GM18520 (cell line): ENCODE results near the gene TRIM15.

Source experiments
- ATAC-seq: cut with Tn5 transposase; IDR thresholded peaks from one replicate; pipeline ENCODE4 v1.9.1; 2021; ENCODE audit not compliant: unreplicated experiment

TRIM15 gene

DNA sequence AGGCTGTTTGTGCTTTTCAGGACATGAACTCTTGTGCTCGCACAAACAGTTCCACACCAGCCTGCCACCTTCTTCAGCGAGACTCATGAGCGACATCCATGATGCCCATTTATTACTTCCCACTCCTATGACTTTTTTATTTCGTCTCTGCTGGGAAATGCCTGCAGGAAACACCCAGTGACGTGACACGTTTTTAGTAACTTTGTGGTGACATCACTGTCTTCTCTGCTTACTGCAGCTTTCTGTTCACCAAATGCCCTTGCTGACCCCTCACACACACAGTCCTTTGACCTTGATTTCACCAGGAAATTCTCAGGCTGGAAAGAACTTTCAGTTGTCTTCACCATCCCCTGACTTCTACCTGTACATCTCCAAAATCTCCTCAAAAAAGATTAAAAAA lies 18.5 kb upstream of the TRIM15 start:
- ATAC-seq, result no peak

GRCh38 chr6:30145818-30146217 lies 17.5 kb upstream of the TRIM15 start:
- ATAC-seq, result no peak

- no peak for ATAC-seq
Measured at GRCh38 chr6:30147096-30147495, 16.2 kb upstream of the TRIM15 start.

GRCh38 chr6:30149234-30149633 lies 14.1 kb upstream of the TRIM15 start:
- no peak for ATAC-seq

DNA sequence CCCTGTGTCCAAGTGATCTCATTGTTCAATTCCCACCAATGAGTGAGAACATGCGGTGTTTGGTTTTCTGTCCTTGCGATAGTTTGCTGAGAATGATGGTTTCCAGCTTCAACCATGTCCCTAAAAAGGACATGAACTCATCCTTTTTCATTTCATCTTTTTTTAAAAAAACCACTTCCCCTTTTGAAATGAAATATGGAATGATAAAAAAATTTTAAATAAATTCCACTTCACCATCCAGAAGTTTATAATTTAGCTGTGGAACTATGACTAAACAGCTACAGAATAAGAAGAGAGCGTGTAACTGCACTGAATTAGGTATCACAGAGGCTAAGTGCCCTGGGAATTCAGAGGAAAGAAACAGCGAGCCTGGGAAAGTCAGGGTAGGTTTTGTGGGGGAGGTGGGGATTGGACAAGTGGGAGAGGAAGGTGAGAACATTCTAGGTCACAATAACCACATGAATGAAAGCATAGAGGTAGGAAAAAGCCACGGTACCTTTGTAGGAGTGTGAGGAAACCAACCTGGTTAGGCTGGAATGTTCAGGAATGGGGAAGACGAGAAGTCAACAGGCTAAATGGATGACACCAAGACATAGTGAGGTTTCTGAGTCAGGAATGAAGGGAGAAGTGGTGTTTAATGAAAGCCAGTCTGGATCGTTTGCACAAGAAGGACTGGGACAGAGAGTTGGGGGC lies 13.3 kb upstream of the TRIM15 start:
- ATAC-seq, result no peak

DNA sequence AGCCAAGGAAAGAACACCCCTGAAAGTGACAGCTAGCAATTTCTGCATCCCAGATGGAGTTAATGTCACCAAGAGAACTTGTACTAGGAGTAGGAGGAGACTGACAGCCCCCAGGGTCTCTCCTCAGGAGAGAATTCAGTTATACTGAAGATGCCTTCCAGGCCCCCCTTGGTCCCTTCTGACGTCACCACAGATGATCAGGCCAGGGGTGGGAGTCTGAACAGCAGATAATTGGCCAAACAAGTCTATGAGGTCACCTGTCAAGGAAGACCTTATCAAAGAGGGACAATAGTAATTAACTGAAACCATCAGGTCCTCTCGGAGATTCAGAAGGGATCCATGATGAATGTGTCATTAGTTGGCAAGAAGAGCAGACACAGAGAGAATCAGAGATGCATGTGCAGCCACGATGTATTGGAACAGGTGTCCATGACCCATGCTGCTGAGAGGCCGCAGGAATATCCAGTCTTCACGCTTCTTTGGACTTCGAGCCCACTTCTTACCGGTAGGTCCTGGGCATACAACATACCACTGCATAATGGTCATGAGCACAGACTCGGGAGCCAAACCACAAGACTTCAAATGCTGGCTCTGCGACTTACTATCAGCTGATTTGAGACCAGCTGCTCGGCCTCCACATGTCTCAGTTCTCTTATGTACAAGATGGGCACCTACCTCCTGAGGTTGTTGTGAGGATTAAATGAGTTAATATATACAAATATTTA lies 12.5 kb upstream of the TRIM15 start:
- no peak for ATAC-seq

- no peak for ATAC-seq
Measured at GRCh38 chr6:30151580-30151979, 11.8 kb upstream of the TRIM15 start.

DNA sequence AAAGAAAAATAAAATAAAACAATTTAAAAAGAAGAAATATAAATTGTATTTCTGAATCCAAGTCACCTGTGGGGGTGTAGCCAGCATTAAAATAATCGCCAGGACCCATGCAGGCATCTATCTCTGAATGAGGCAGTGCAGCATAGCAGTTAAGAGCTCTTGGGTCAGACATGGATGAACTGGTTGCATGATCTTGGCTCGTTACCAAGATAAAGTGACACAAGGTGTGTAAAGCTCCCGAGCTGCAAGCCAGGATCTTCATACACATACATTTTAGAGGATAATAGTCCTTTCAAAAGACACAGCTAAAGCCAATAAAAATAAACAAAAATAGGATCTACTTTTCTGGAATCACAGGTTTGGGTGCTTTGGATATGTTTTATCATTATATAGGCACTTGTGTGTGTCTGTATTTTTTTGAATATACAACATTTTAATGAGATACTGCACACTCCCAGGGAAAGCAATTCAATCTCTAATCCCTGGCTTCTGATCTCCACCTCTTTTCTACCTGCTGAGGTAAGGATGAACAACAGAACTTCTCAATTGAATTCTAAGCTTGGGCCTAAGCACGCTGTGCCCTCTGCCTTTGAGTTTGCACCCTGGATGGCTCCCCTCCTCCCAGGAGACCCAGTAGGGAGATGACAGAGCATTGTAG lies 11.2 kb upstream of the TRIM15 start:
- ATAC-seq, result no peak

GRCh38 chr6:30152910-30153610 lies 10.3 kb upstream of the TRIM15 start:
- ATAC-seq, result no peak

GRCh38 chr6:30154061-30154460 lies 9.3 kb upstream of the TRIM15 start:
- no peak for ATAC-seq

DNA sequence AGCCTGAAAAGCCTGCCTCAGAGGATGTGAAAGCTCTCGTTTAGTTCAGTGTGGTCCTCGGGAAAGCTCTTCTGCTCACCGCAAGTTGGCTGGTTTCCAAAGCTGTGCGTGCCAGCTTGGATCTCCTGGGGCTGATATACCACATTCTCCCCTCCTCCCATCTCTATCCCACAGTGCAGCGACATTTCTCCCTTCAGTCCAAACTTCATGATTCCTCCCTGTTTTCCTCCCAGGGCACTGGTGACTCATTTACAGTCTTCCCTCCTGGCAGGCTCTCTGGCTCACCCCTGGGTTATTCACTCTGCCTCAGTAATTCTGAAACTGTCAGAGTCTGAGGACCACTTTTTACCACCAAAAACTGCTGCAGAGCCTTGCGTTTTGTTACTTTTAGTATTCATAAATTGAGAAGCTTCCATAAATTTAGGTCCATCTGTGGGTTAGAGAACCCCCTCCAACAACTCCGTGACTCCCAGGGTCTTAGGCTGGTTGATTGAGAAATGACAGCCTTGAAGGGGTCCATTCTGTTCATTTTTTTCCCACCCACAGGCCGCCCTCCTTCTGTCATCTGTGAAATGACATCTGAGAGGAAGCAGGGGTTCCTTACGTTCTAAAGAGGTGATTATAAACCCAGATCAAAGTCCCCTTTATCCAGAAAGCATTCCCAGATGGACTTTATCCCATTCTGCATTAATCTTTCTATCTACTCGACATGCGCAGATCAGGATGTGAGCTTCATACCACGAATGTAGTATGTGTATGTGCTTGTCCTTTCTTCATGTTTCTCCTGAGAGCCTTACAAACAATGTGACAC lies 8.4 kb upstream of the TRIM15 start:
- ATAC-seq, result no peak

- ATAC-seq, result no peak
Measured at GRCh38 chr6:30155520-30156261, 7.7 kb upstream of the TRIM15 start.

GRCh38 chr6:30156262-30156599 lies 7.1 kb upstream of the TRIM15 start:
- no peak for ATAC-seq

DNA sequence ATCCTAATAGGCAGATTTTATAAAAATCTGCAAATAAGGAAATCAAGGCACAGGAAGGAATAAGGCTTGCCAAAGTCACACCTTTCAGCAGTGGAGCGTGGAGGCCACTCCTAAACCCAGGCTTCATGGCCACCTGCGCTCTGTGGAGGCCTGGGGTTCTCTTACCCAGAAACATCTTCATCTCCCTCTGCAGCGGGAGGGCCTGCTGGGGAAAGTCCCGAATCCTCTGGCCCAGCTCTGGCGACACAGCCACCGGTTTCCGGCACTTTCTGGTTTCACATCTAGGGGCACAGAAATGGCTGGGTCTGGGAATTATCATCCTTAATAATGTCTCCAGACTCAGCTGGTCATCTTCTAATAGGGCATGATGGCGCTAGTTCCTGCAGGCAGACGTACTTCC lies 6.6 kb upstream of the TRIM15 start:
- ATAC-seq, result no peak

GRCh38 chr6:30157581-30157980 lies 5.8 kb upstream of the TRIM15 start:
- no peak for ATAC-seq

DNA sequence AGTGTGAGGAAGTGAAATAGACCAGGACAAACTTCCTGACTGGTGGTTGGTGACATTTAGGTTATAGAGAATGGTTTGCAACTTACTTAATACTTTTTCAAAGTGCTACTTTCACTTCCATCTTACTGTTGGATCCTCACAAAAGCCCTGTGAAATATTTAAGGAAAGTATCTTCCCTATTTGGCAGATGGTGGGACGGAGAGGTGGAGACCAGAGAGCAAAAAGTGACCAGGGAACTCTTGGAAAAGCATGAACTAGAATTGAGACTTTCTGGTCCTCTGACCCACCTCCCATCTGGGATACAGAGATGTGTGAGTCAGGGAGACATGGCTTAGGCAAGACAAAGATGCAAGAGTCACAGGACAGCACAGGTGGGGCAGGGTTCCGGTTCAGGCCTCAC lies 5.3 kb upstream of the TRIM15 start:
- ATAC-seq, result no peak

GRCh38 chr6:30158475-30159040 lies 4.8 kb upstream of the TRIM15 start:
- ATAC-seq, result no peak

DNA sequence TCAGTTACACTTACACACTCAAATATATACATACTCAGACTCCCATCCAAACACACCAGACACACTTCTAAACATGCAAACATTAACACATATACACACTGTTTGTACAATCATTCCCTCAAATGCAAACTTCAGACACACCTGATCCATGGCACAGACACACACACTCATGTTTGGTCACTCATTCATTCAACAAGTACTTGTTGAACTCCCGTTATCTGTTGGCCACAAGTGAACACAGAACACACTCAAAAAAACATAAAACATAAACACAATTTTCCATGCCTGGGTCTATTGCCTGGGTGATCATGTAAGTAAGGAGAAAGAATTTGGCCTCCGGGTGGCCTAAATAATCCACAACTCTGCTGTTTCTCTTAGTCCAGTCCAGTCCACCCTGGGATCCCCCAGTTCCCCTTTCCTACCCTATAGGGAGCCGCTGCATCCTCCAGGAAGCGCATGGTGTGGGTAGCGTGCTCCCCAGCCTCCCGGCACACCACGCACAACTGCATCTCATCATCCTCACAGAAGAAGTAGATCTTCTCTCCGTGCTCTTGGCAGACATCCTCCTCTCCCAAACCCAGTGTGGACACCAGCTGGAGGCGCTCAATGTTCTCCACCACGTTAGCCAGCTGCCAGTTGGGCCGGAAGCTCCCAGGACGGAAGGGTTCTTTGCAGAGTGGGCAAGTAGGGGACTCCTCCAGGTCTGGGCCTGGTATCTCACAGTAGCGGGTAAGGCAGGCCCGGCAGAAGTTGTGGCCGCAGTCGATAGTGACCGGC lies 3.1 kb upstream of the TRIM15 start:
- ATAC-seq, result no peak
